Glomerular visceral epithelial cell (primary cell): Measurements from ENCODE around the gene CPXM2.

ENCODE experiments used
- DNase-seq: peaks from one replicate; pipeline ENCODE4 v3.0.0-alpha.2; 2016; ENCODE audit errors: extremely low spot score

Gene CPXM2

GRCh38 chr10:123800289-123800688 is 91.3 kb downstream of the CPXM2 start:
- no peak for DNase-seq

GRCh38 chr10:123798856-123799255 is 92.8 kb downstream of the CPXM2 start:
- DNase-seq = no peak

- no peak for DNase-seq
These were observed 93.8 kb downstream of the CPXM2 start for GRCh38 chr10:123797813-123798212.

GRCh38 chr10:123796736-123797135 is 94.9 kb downstream of the CPXM2 start:
- DNase-seq = no peak

GRCh38 chr10:123795846-123796590 is 95.6 kb downstream of the CPXM2 start:
- DNase-seq = no peak

GRCh38 chr10:123795196-123795780 is 96.3 kb downstream of the CPXM2 start:
- no peak for DNase-seq

GRCh38 chr10:123792248-123792978 is 99.2 kb downstream of the CPXM2 start:
- DNase-seq = no peak

GRCh38 chr10:123790132-123790885 is 101.3 kb downstream of the CPXM2 start:
- no peak for DNase-seq

- no peak for DNase-seq
These were observed 102.6 kb downstream of the CPXM2 start for GRCh38 chr10:123788981-123789380.

- DNase-seq = no peak
These were observed 104.0 kb downstream of the CPXM2 start for GRCh38 chr10:123787566-123787965.

- DNase-seq = no peak
These were observed 104.7 kb downstream of the CPXM2 start for GRCh38 chr10:123786896-123787295.

- no peak for DNase-seq
These were observed 105.3 kb downstream of the CPXM2 start for GRCh38 chr10:123786306-123786705.

GRCh38 chr10:123784646-123785045 is 107.0 kb downstream of the CPXM2 start:
- DNase-seq = no peak

- DNase-seq = no peak
These were observed 107.4 kb downstream of the CPXM2 start for GRCh38 chr10:123784216-123784615.

GRCh38 chr10:123783296-123783695 is 108.3 kb downstream of the CPXM2 start:
- DNase-seq = no peak

GRCh38 chr10:123782549-123782948 is 109.1 kb downstream of the CPXM2 start:
- DNase-seq = no peak

GRCh38 chr10:123781956-123782500 is 109.6 kb downstream of the CPXM2 start:
- DNase-seq = no peak

- no peak for DNase-seq
These were observed 110.2 kb downstream of the CPXM2 start for GRCh38 chr10:123781324-123781900.

GRCh38 chr10:123778719-123779517 is 112.7 kb downstream of the CPXM2 start:
- no peak for DNase-seq

GRCh38 chr10:123777881-123778280 is 113.7 kb downstream of the CPXM2 start:
- DNase-seq = no peak
